Nephron (organoid): ENCODE data around the gene PLEKHO2.
A peak's percentile ranks its signal among the peaks of the same experiment; 100 is the strongest.
"Not testable (repeated sequence)": the region's sequence is repeated elsewhere in the genome, so short reads cannot be mapped to it uniquely, and the experiment has no call there.

ENCODE experiments used
- H3K27ac Mint-ChIP-seq, 3 experiments: 2 replicates each; pipeline ENCODE4 v1.8.0; 2020; ENCODE audit warnings: mixed read lengths in 3 of 3, mild to moderate bottlenecking in 2 of 3, moderate library complexity in 1 of 3
- H3K27me3 Mint-ChIP-seq: 2 replicates; pipeline ENCODE4 v1.8.0; 2021; ENCODE audit warnings: low read depth, mild to moderate bottlenecking, moderate library complexity, mixed read lengths
- H3K36me3 Mint-ChIP-seq: 2 replicates; pipeline ENCODE4 v1.8.0; 2020; ENCODE audit warnings: low read depth, mixed read lengths
- H3K4me1 Mint-ChIP-seq: 2 replicates; pipeline ENCODE4 v1.8.0; 2020; ENCODE audit warnings: mixed read lengths
- H3K4me3 Mint-ChIP-seq, 3 experiments: 2 replicates each; pipeline ENCODE4 v1.8.0; 2020; ENCODE audit warnings: mild to moderate bottlenecking in 3 of 3, mixed read lengths in 3 of 3, moderate library complexity in 2 of 3
- H3K9me3 Mint-ChIP-seq: 2 replicates; pipeline ENCODE4 v1.8.0; 2020; ENCODE audit warnings: mixed read lengths
- TF ChIP-seq, protein P1 (sequence below), 3 experiments: fragments of 200-600 bp; sonication (generic); IDR thresholded peaks; one replicate each; pipeline ENCODE4 v1.5.0; 2021; ENCODE audit warnings: antibody characterized with exemption in 3 of 3; ENCODE audit not compliant: unreplicated experiment in 3 of 3

The PLEKHO2 gene

GRCh38 chr15:64809649-64810496 lies 31.8 kb upstream of the PLEKHO2 start:
- Mint-ChIP-seq H3K9me3 (no peaks in the 10 kb centered on the region), H3K27ac (peak overlapping the region in 2 of 3 experiments; percentile 4 to 66), H3K4me3 (no peak overlapping the region), H3K36me3 (no peaks in the 10 kb centered on the region), H3K4me1 (peaks cover 20% of the 10 kb centered on the region), H3K27me3 (peaks cover 3% of the 10 kb centered on the region)
- TF ChIP-seq, protein P1, sequence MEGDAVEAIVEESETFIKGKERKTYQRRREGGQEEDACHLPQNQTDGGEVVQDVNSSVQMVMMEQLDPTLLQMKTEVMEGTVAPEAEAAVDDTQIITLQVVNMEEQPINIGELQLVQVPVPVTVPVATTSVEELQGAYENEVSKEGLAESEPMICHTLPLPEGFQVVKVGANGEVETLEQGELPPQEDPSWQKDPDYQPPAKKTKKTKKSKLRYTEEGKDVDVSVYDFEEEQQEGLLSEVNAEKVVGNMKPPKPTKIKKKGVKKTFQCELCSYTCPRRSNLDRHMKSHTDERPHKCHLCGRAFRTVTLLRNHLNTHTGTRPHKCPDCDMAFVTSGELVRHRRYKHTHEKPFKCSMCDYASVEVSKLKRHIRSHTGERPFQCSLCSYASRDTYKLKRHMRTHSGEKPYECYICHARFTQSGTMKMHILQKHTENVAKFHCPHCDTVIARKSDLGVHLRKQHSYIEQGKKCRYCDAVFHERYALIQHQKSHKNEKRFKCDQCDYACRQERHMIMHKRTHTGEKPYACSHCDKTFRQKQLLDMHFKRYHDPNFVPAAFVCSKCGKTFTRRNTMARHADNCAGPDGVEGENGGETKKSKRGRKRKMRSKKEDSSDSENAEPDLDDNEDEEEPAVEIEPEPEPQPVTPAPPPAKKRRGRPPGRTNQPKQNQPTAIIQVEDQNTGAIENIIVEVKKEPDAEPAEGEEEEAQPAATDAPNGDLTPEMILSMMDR (IDR thresholded peaks at IDR 0.05; ENCODE audit: unreplicated experiment in 3 of 3) = peak; percentile 87 to 93 (median 89)

DNA sequence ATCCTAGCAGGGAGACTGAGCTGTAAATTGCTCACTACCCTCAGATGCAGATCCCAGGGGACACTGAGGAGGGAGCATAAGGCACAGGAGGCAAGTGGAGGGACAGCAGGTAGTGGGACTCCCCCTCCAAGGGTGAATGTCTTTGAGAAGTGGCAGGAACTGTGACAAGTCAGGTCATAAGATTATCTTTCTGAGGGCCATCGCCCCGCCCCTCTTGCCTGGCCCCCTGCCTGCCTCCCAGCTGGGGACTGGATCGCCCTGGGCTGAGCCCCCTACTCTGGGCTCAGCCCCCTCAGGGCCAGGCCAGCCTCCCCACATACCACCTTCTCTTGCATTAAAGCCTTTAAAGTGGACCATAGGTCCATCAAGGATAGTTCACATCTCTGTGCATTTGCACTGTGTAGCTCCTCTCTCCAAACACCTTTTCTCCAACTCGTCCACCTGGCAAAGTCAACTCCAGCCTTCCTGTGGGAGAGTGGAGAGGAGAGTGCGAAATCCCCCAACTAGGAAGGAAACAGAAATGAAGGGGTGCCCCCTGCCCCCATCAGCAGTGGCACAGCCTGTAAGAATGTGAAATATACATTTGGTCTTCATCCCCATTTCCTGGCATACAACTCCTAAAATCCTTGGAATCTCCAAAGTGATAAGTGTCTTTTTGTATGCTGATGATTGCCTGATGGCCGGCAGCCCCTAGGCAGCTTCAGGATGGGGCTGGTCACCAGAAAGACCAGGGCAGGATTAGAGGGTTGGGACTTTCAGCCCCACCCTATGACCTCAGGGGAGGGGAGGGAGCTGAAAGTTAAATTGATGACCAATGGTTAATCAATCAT lies 31.0 kb upstream of the PLEKHO2 start:
- Mint-ChIP-seq H3K4me1 (peaks cover 20% of the 10 kb centered on the region), H3K36me3 (no peaks in the 10 kb centered on the region), H3K4me3 (no peak overlapping the region), H3K27ac (no peak overlapping the region), H3K27me3 (peaks cover 3% of the 10 kb centered on the region), H3K9me3 (no peaks in the 10 kb centered on the region)
- TF ChIP-seq, protein P1 (IDR thresholded peaks at IDR 0.05; ENCODE audit: unreplicated experiment in 3 of 3) = no peak

DNA sequence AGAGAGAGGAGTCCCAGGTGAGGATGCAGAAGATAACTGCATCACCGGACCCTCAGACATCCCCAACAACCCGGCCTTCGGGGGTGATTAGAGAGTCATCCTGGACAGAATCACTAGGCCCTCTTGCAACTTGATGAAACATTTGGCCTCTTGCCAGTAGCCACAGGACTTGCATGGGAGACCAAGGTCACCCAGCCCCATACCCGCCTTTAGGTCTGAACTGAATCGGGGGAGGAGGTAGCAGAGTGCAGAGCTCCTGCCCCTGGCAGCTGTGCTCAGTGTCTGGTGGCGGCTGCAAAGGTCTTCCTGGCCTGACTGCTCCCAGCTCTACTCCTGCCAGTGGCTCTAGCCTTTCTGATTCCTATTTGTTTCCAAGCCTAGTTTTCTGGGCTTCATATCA lies 28.6 kb upstream of the PLEKHO2 start:
- Mint-ChIP-seq H3K27ac (peak overlapping the region in 2 of 3 experiments; percentile 15 to 18), H3K27me3 (peaks cover 6% of the 10 kb centered on the region), H3K4me1 (peaks cover 11% of the 10 kb centered on the region), H3K4me3 (no peak overlapping the region), H3K36me3 (peaks cover 9% of the 10 kb centered on the region), H3K9me3 (no peaks in the 10 kb centered on the region)
- TF ChIP-seq, protein P1 (IDR thresholded peaks at IDR 0.05; ENCODE audit: unreplicated experiment in 3 of 3) = no peak

DNA sequence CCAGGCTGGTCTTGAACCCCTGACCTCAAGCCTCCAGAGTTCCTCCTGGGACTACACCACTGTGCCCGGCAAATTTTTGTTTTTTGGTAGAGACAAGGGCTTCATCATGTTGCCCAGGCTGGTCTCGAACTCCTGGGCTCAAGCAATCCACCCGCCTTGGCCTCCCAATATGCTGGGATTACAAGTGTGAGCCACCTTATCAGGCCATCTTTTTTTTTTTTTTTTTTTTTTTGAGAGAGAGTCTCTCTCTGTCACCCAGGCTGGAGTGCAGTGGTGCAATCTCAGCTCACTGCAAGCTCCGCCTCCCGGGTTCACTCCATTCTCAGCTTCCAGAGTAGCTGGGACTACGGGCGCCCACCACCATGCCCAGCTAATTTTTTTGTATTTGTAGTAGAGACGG lies 27.4 kb upstream of the PLEKHO2 start:
- not testable (repeated sequence) for H3K9me3 Mint-ChIP-seq, H3K4me3 Mint-ChIP-seq, H3K27me3 Mint-ChIP-seq, H3K27ac Mint-ChIP-seq
- H3K36me3 Mint-ChIP-seq = peaks cover 11% of the 10 kb centered on the region
- peaks cover 11% of the 10 kb centered on the region for H3K4me1 Mint-ChIP-seq

DNA sequence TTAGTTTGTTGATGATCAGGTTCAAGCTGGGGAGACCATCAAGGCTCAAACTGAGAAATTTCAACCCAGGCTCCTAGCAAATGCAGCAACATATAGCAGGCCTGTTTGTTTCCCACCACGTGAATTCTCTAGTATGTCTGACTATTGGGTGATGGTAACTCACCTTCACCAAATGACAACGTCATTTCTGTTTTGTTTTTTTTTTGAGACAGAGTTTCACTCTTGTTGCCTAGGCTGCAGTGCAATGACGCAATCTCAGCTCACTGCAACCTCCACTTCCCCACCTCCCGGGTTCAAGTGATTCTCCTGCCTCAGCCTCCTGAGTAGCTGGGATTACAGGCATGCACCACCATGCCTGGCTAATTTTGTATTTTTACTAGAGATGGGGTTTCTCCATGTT lies 26.8 kb upstream of the PLEKHO2 start:
- H3K9me3 Mint-ChIP-seq, H3K27me3 Mint-ChIP-seq, H3K27ac Mint-ChIP-seq, H3K4me1 Mint-ChIP-seq, H3K4me3 Mint-ChIP-seq: not testable (repeated sequence)
- H3K36me3 Mint-ChIP-seq = peaks cover 11% of the 10 kb centered on the region

DNA sequence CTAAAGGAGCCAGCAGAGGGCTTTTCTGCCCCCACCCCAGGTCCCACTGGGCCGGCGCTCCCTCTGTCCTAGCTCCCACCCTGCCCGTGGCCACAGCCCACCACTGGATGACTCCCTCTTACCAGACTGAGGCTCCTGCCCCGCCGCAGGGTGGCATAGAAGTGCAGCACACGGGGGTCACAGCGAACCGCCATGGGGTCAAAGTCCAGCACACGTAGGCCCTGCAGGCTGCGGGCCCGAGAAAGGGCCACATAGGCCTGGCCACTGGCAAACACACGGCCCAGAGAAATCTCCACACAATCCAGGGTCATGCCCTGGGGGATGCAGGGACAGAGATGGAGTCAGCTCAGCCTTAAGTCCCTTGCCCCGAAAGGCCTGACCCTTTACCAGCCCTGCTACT lies 25.3 kb upstream of the PLEKHO2 start:
- Mint-ChIP-seq H3K27ac (no peak overlapping the region), H3K27me3 (peaks cover 3% of the 10 kb centered on the region), H3K4me3 (no peak overlapping the region), H3K9me3 (no peaks in the 10 kb centered on the region), H3K4me1 (peaks cover 5% of the 10 kb centered on the region), H3K36me3 (peaks cover 15% of the 10 kb centered on the region)
- TF ChIP-seq, protein P1 (IDR thresholded peaks at IDR 0.05; ENCODE audit: unreplicated experiment in 3 of 3) = no peak
